Measurements from ENCODE around the gene COL21A1. TPM values are rescaled to one million over a fixed set of nuclear protein-coding genes. Genes with fewer than 3 reads are reported as not detected.

Gene COL21A1
- total RNA-seq, 1 donor = 19.2 TPM

GRCh38 chr6:56245903-56246351, 1.5 kb downstream of the COL21A1 start:
- no peaks in the 10 kb centered on the region for H3K36me3 ChIP-seq (ENCODE audit: insufficient read depth, low read length)
- no peak overlapping the region for H3K4me2 ChIP-seq (ENCODE audit: insufficient read depth, low read length)
- H4K20me1 ChIP-seq (ENCODE audit: insufficient read depth, low read length) = no peaks in the 10 kb centered on the region
- H3K9me3 ChIP-seq (ENCODE audit: low read depth, low read length) = no peaks in the 10 kb centered on the region
- no peaks in the 10 kb centered on the region for H3K79me2 ChIP-seq (ENCODE audit: insufficient read depth, low read length)
- H2AFZ ChIP-seq (ENCODE audit: low read length) = no peak overlapping the region
- H3K27ac ChIP-seq (ENCODE audit: low read depth, low read length) = no peak overlapping the region
- DNase-seq (ENCODE audit: insufficient read length, low spot score, missing footprints) = no peak
- no peak overlapping the region for H3K4me3 ChIP-seq (ENCODE audit: insufficient read depth, low read length)
- H3K4me1 ChIP-seq (ENCODE audit: insufficient read depth, low read length) = peaks cover 14% of the 10 kb centered on the region
- no peaks in the 10 kb centered on the region for H3K27me3 ChIP-seq (ENCODE audit: insufficient read depth, low read length)
- TF ChIP-seq CTCF (IDR thresholded peaks at IDR 0.05; ENCODE audit: extremely low read depth, low read depth, low read length) = no peak

GRCh38 chr6:56244528-56245253, 2.7 kb downstream of the COL21A1 start:
- H3K79me2 ChIP-seq (ENCODE audit: insufficient read depth, low read length) = no peaks in the 10 kb centered on the region
- H3K4me3 ChIP-seq (ENCODE audit: insufficient read depth, low read length) = no peak overlapping the region
- no peaks in the 10 kb centered on the region for H3K27me3 ChIP-seq (ENCODE audit: insufficient read depth, low read length)
- DNase-seq (ENCODE audit: insufficient read length, low spot score, missing footprints) = no peak
- H3K4me1 ChIP-seq (ENCODE audit: insufficient read depth, low read length) = peaks cover 14% of the 10 kb centered on the region
- H3K36me3 ChIP-seq (ENCODE audit: insufficient read depth, low read length) = no peaks in the 10 kb centered on the region
- H3K27ac ChIP-seq (ENCODE audit: low read depth, low read length) = no peak overlapping the region
- no peaks in the 10 kb centered on the region for H3K9me3 ChIP-seq (ENCODE audit: low read depth, low read length)
- no peak overlapping the region for H2AFZ ChIP-seq (ENCODE audit: low read length)
- TF ChIP-seq CTCF (IDR thresholded peaks at IDR 0.05; ENCODE audit: extremely low read depth, low read depth, low read length) = no peak
- no peaks in the 10 kb centered on the region for H4K20me1 ChIP-seq (ENCODE audit: insufficient read depth, low read length)
- H3K4me2 ChIP-seq (ENCODE audit: insufficient read depth, low read length) = no peak overlapping the region

- no peak for DNase-seq (ENCODE audit: insufficient read length, low spot score, missing footprints)
- Histone ChIP-seq H3K9me3 (ENCODE audit: low read depth, low read length) (no peaks in the 10 kb centered on the region), H2AFZ (ENCODE audit: low read length) (no peak overlapping the region), H3K79me2 (ENCODE audit: insufficient read depth, low read length) (no peaks in the 10 kb centered on the region), H3K4me1 (ENCODE audit: insufficient read depth, low read length) (peaks cover 14% of the 10 kb centered on the region), H3K27me3 (ENCODE audit: insufficient read depth, low read length) (no peaks in the 10 kb centered on the region), H3K4me3 (ENCODE audit: insufficient read depth, low read length) (no peak overlapping the region), H3K27ac (ENCODE audit: low read depth, low read length) (no peak overlapping the region), H3K36me3 (ENCODE audit: insufficient read depth, low read length) (no peaks in the 10 kb centered on the region), H3K4me2 (ENCODE audit: insufficient read depth, low read length) (no peak overlapping the region), H4K20me1 (ENCODE audit: insufficient read depth, low read length) (no peaks in the 10 kb centered on the region)
- no peak for TF ChIP-seq CTCF (IDR thresholded peaks at IDR 0.05; ENCODE audit: extremely low read depth, low read depth, low read length)
These were observed 3.3 kb downstream of the COL21A1 start for GRCh38 chr6:56244089-56244488.

GRCh38 chr6:56243518-56244070, 3.8 kb downstream of the COL21A1 start:
- Histone ChIP-seq H3K79me2 (ENCODE audit: insufficient read depth, low read length) (no peaks in the 10 kb centered on the region), H3K27ac (ENCODE audit: low read depth, low read length) (no peak overlapping the region), H2AFZ (ENCODE audit: low read length) (peak overlapping the region; percentile 23), H3K4me3 (ENCODE audit: insufficient read depth, low read length) (no peak overlapping the region), H3K27me3 (ENCODE audit: insufficient read depth, low read length) (no peaks in the 10 kb centered on the region), H3K4me2 (ENCODE audit: insufficient read depth, low read length) (no peak overlapping the region), H4K20me1 (ENCODE audit: insufficient read depth, low read length) (no peaks in the 10 kb centered on the region), H3K9me3 (ENCODE audit: low read depth, low read length) (no peaks in the 10 kb centered on the region), H3K36me3 (ENCODE audit: insufficient read depth, low read length) (no peaks in the 10 kb centered on the region), H3K4me1 (ENCODE audit: insufficient read depth, low read length) (peaks cover 14% of the 10 kb centered on the region)
- no peak for TF ChIP-seq CTCF (IDR thresholded peaks at IDR 0.05; ENCODE audit: extremely low read depth, low read depth, low read length)
- DNase-seq (ENCODE audit: insufficient read length, low spot score, missing footprints) = no peak

Measured in osteoblast (primary cell).